HG03039 (cell line): ENCODE measurements around the gene SMIM41.
"Not testable (repeated sequence)": the region's sequence is repeated elsewhere in the genome, so short reads cannot be mapped to it uniquely, and the experiment has no call there.

Experiments used
- ATAC-seq: cut with Tn5 transposase; IDR thresholded peaks from one replicate; pipeline ENCODE4 v1.9.1; 2021; ENCODE audit warnings: mild to moderate bottlenecking, moderate library complexity; ENCODE audit not compliant: unreplicated experiment

Gene SMIM41

DNA sequence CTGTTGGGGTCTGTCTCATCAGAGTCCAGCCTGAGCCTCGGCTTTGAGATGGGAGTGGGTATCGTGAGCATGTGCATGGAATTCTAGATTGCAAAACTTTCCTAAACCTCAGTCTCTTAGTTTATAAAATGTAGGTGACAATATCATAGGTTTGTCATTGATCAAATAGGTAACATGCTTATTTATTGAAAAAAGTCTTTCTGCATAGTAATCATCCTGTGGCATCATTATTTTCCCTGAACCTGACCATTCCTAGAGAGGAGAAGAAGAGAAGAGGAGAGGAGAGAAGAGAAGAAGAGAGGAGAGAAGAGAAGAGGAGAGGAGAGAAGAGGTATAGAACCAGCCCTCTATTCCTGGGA, 4.1 kb downstream of the SMIM41 start:
- ATAC-seq = no peak

DNA sequence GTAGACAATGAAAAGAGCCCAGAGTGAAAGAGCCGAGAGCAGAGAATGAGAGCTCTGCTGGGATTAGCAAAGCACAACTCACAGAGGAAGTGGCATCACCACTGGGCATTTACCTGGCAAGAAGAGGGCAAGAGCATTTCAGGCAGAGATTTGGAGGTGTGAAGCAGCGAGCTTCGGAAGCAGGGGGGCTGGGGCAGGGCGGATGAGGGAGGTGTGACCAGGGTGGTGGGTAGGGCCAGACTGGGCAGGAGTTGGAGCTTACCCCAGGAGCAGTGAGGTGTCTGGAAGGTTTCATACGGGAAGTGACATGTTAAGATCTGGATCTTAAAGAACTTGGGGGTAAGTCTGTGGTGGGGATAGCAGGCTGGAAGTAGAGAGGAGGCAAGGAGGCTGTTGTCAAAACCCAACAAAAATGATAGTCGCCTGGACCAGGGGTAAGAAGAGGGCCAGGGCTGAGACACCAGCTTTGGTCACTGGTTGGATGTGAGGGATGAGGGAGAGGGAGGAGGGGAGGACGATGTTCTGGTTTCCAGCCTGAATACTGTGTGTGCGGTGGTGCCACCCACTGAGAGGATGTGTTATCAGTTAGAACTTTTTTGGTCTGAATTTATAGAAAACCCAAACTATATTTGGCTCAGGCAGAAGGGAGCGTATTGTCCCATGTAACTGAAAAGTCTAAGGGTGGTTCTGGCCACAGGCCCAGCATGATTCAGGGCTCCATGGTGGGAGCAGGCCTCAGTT, 5.2 kb downstream of the SMIM41 start:
- ATAC-seq = no peak

DNA sequence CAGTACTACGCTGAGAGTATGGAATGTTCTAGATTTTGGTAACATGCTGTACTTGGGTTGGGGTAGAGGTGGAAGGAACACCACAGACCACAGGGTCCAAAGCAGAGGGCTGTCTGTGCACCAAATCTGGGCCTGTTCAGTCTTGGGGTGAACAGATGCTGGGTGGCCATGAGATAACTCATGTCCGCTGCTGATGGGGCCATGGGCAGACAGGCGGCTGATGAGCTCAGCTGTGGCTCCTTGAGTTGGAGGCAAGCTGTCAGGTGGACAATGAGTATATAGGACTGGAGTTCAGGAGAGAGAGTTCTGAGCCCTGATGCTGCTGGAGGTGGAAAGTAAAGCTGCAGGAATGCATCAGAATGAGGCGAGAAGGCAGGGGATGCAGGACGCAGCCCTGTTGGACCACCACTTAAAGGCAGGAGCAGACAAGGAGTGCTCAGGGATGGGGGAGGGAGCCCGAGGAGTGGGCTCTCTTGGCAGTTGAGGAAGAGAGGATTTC, 6.2 kb downstream of the SMIM41 start:
- ATAC-seq = no peak

DNA sequence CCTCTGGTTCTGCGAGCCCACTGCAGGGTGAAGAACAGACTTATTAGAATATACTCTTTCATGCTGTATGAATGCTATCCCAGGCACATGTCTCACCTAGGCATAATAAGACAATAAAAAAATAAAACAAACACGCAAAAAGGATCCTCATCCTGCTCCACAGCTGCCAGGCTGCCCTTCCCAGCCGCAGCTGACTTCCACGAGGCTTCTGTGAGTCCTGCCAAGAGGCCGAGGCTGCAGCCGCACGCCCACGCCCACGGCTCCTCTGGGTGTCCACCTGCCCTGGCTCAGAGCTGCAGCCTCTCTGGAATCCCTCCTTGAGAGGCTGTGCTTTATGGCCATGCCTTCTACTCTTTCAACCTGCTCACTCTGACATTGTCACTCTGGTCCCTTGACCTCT, 6.9 kb downstream of the SMIM41 start:
- ATAC-seq = no peak

DNA sequence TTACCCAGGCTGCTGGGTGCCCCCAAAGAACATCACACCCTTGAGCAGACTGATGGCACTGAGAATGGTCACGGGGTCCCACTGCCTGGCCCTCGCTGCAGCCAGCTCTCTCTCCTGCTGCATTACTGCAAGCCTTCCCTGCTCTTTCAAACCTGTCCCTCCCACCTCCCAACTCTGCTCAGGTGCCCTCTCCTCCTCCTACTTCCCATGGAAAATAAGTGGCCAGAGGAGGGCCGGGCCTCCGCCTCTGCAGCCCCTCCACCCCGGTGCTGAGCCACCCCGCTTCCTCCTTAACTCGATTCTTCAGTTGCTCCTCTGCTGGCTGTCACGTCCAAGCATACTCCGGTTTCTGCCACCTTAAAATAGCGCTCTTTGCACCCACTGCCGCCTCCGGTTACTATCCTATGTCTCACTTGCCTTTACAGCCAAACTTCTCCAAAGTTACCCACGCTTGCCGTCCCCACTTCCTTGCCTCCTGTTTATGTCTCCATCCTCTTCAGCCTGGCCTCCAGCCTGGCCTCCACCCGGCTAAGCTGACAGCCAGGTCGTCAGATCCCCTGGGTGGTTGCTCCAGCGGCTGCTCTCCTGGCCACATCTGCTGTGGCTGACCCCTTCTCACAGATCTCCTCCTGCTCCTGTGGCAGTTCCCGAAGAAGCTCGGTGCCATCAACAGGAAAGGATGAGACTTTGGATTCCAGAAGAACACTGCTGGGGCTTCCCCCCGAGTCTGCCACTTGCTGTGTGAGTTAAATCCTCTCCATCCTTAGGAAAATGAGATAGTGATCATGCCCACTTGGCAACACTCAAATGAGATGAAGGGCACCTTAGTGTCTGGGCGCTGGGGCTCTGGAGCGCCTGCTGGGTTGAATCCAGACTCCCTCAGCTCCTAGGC, 7.7 kb downstream of the SMIM41 start:
- ATAC-seq = no peak

GRCh38 chr12:52087961-52088820, 8.7 kb downstream of the SMIM41 start:
- no peak for ATAC-seq

GRCh38 chr12:52089491-52089890, 10.0 kb downstream of the SMIM41 start:
- no peak for ATAC-seq

DNA sequence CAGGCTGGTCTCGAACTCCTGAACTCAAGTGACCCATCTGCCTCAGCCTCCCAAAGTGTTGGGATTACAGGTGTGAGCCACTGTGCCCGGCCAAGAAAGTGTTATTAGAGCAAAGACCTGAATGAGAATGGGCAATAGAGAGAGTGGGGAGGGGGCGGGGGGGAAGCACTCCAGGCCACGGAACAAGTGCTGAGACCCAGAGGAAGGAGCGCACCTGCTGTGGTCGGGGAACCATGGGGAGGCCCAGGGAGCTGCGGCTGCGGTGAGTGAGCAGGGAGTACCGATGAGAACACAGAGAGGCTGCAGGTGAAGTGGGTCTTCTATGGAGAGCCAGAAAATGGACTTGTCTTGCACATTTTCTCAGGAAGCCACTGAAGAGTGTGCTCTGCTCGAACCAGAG, 10.8 kb downstream of the SMIM41 start:
- ATAC-seq = no peak

DNA sequence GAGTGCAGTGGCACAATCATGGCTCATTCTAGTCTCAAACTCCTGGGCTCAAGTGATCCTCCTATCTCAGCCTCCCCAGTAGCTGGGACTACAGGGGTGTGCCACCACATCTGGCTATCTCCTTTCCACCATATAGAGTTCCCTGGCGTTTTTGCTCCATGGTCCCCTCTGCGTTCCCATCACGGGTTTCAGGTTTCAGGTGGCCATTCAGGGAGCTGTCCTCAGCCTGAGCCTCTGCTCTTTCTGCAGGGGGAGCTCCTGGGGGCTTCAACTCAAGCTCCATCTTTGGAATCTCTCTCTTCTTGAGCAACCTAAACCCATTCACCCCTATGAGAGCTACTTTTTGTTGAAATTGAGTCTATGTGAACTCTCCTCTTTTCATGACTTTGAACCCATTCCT, 11.6 kb downstream of the SMIM41 start:
- no peak for ATAC-seq

- no peak for ATAC-seq
Observed at GRCh38 chr12:52091869-52092268, 12.4 kb downstream of the SMIM41 start.

DNA sequence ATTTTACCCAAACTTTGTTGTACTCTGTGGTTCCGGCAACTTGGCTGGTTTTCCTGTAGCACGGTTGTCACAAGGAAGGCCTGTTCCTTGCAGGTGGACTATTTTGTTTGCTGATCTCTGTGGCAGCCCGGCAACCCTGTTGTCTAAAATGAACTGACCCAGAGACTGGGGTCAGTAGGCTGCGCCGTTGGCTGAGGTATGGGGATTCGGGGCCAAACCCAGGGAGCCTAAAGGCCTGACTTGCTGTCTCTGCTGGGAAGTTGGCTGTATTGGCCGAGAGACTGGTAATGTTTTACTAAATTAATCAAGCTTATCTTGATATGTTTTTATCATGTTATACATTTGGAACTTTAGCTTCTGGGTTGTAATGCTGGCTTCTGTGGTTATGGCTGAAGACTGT, 13.8 kb downstream of the SMIM41 start:
- no peak for ATAC-seq

GRCh38 chr12:52096332-52097044, 17.0 kb downstream of the SMIM41 start:
- ATAC-seq = no peak

- no peak for ATAC-seq
Observed at GRCh38 chr12:52097045-52097666, 17.7 kb downstream of the SMIM41 start.

DNA sequence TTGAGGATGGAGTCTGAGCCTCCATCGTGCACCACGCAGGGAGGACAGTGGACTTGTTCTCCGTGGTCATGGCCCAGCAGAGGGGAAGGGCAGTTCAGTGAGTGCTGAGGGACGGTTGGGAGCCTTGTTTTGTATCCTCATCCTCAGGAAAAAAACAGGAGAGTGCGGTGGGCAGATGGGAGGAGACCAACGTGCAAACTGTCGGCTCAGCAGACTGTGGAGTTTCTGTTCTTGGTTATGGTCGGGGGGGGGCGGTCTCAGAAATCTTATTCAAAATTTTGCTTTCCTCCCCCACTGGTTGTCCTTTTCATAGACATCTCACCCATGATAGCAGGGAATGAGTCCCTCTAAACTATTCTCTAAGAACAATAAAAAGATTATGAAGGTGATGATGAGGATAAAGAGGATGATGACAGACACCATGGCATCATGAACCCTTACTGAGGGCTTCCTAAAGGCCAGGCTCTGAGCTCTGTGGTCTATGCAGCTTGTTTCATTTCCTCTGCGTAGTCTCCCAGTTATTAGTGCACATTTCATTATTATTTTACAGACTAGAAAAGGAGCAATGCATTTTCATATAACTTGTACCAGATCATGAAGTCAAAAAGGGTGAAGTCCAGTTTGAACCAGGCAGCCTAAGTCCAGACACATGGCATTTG, 25.1 kb downstream of the SMIM41 start:
- not testable (repeated sequence) for ATAC-seq

DNA sequence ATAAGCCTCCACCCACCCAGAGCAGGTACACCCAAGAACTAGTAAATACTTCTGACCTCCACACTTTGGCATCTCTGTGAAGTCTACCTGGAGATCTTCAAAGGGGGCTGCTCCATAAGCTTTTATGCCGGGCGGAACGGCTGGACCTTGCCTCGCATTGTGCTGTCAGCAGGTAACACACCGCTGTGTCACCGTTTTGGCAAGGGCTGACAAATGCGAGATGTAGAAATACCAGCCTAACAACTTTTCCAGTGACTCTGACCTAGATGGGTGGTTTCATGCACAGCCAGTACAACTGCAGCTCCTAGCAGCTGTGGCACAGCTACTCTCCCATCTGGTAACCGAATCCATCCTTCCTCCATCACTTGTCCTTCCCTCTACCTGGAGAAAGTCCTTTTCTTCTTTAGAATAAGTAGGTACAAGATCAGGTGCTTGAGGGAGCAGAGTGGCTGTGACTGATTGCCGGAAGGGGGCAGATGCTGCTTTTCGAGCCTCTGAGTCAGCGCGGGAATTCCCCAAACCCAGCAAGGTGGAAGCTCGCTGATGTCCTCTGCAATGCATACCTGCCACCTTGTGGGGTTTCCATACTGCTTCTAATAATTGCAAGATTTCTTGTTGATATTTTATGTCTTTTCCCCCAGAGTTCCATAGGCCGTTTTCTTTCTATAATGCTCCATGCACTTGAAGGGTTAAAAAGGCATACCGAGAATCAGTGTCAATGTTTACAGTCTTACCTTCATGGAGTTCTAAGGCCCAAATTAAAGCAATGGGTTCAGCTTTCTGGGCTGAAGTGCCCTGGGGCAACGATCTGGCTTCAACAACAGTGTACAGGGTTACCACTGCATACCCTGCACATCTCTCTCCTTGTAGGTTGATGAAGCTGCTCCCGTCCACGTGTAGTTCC, 37.0 kb downstream of the SMIM41 start:
- ATAC-seq = not testable (repeated sequence)

DNA sequence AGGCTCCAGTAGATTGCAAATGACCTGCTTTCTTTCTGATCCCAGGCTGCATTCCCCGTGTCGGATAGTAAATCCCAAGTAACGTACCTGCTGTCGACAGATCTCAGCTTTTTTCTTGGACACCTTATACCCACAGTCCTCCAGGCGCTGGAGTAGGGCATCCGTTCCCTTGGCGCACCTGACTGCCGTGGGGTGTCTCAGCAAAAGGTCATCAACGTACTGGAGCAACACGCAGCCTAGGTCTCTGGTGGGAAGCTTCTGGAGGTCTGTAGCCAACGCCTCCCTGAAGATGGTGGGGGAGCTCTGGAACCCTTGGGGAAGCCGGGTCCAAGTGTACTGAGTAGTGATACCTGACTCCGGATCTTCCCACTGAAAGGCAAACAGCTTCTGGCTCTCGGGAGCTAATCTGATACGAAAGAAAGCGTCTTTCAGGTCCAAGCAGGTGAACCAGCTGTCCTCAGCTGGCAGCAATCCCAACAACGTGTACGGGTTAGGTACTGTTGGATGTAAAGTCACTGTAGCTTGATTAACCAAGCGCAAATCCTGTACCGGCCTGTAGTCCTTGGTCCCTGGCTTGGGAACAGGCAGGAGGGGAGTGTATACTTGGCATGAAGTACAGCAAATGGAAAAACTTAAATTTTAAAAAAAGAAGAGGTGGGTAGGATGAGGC, 38.4 kb downstream of the SMIM41 start:
- not testable (repeated sequence) for ATAC-seq

GRCh38 chr12:52119398-52120254, 40.1 kb downstream of the SMIM41 start:
- ATAC-seq = no peak
